H4 (cell line): ENCODE data around the gene PHF23. TPM values are rescaled to one million over a fixed set of nuclear protein-coding genes. Genes with fewer than 3 reads are reported as not detected.

ENCODE experiments used
- DNase-seq: peaks from one replicate; pipeline ENCODE4 v3.0.0-alpha.2; 2015; ENCODE audit warnings: low spot score
- total RNA-seq: library from RNA; depleted of rRNA; stranded (reverse); fragments of >200 nt; shearing (Covaris generic); gene quantifications from 2 replicates; pipeline ENCODE4 v1.2.3, GENCODE V29; 2014; rRNA removed

PHF23 gene
- total RNA-seq, 1 experiment from 2014 or later = 45.3 TPM

DNA sequence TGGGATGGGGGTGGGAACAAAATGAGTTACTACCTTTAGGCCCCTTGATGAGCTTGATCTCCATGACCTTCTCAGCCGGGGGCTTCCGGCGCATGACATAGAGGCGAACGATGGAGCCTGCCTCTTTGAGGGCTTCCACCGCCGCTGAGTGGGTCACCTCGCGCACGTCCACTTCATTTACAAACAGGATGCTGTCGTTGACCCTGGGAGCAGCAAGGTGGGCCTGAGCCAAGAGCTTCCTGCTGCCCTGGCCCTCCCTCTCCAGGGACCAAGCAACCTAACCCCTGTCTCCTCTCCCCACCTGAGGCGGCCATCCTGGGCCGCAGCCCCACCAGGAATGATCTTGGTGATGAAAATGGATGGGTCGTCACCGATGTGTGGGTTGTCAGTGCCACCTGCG lies 35.9 kb downstream of the PHF23 start:
- no peak for DNase-seq

- DNase-seq = no peak
These were observed 42.4 kb downstream of the PHF23 start for GRCh38 chr17:7196651-7197401.

DNA sequence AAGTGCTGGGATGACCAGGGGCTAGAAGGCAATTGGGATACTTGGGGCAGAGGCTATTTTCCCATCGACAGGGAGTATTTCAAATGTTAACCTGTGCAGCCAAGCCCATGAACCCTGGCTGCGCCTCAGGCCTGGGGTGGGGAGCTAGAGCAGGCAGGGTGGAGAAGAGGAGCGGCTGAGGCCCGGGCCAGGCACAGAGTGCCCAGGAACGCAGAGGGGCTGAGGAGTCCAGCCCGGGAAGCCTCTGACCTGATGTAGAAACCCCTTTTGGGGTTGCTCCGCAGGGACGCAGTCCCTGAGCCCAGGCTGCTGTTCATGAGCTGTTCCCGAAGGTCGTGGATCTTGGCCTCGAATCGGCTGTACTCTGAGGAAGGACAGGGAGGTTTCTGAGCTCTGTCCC lies 43.3 kb downstream of the PHF23 start:
- DNase-seq = no peak

- DNase-seq = no peak
These were observed 46.9 kb downstream of the PHF23 start for GRCh38 chr17:7192271-7192937.

DNA sequence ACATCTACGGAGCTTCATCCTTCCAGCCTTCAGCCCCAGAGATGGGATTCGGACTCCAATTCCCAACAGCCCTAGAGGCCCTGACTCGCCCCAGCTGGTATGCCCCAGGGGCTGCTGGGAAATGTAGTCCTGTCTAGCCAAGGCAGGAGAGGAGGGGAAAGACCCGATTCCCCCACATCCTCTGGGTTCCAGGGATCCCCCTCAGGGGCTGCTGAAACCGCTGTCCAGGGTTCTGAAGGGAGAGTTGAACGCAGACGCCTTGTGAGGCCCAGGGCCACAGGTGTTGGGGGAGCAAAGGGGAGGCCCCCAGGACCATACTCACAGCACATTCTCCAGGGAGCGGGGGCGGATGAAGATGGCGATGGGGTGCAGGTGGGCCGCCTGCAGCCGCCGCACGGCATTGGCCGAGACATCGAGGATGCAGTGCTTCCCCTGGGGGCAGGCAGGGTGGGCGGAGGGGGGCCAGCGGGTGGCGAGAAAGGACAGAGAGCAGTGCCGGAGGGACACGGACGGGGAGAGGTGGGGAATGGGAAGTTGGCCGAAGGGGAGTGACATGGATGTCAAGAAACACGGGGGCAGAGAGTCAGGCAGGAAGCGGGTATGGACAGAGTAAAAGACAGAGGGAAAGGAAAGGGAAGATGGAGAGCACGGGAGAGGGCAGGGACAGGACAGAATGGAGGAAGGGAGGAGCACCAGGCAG lies 47.5 kb downstream of the PHF23 start:
- DNase-seq = no peak

- no peak for DNase-seq
These were observed 48.2 kb downstream of the PHF23 start for GRCh38 chr17:7191069-7191468.

DNA sequence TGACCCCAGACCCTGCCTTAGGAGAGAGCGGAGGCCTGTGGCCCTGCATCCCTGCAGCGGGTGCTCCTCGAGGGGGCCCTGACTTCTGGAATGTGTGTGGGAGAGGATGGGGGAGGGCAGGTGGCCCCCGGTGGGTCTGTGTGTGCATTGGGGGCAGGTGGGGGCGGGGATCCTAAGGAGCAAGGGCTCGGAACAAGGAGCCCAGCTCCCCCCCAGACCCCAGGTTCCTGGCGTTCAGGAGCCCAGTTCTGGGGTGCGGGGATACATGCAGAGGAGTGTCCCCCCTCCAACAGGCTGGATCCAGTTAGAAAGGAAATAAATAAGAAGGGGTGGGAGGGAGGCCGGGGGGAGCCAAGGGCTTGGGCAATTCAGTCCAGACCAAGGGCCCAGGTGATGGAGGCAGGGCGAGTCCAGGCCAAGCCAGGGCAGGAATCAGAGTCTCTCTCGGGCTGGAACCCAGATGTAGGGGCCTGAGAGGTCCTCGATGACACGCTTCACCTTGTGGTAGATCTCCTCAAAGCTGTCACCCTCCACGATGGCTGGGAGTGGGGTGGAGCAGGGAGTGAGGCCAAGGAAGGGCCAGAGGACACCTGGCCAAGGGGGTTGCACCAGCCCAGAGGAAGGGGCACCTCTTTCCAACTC lies 48.9 kb downstream of the PHF23 start:
- DNase-seq = no peak

- no peak for DNase-seq
These were observed 53.0 kb downstream of the PHF23 start for GRCh38 chr17:7186241-7186640.

Other genes with a start within 250 kb of the PHF23 start
- gene ALOX12, start 243.4 kb downstream of the PHF23 start, total RNA-seq = not detected in 2 replicates
- 166 and 188 TPM in 2 replicates for gene RNASEK, start 226.8 kb downstream of the PHF23 start, total RNA-seq
- not detected in 2 replicates for gene BCL6B, start 216.4 kb downstream of the PHF23 start, total RNA-seq
- 0.77 TPM in 1 of 2 replicates, not detected in the other for gene SLC16A13, start 203.4 kb downstream of the PHF23 start, total RNA-seq
- not detected in 2 replicates for gene SLC16A11, start 195.4 kb downstream of the PHF23 start, total RNA-seq
- not detected in 2 replicates for gene CLEC10A, start 159.2 kb downstream of the PHF23 start, total RNA-seq
- 0.10 TPM in 1 of 2 replicates, not detected in the other for gene ASGR2, start 124.6 kb downstream of the PHF23 start, total RNA-seq
- 1.4 TPM in 1 of 2 replicates, not detected in the other for gene ASGR1, start 60.1 kb downstream of the PHF23 start, total RNA-seq
- 2.3 and 3.9 TPM in 2 replicates for gene DLG4, start 19.6 kb downstream of the PHF23 start, total RNA-seq
- gene ACADVL, start 19.5 kb downstream of the PHF23 start, total RNA-seq = 118 and 161 TPM in 2 replicates
- 24.8 and 36.1 TPM in 2 replicates for gene DVL2, start 4.9 kb downstream of the PHF23 start, total RNA-seq
- gene GABARAP, start 3.0 kb upstream of the PHF23 start, total RNA-seq = 396 and 471 TPM in 2 replicates
- 18.2 and 19.8 TPM in 2 replicates for gene CTDNEP1, start 12.3 kb upstream of the PHF23 start, total RNA-seq
- 25.1 and 30.0 TPM in 2 replicates for gene ELP5, start 12.8 kb upstream of the PHF23 start, total RNA-seq
- gene CLDN7, start 23.0 kb upstream of the PHF23 start, total RNA-seq = not detected in 2 replicates
- gene SLC2A4, start 42.3 kb upstream of the PHF23 start, total RNA-seq = 0.17 and 0.23 TPM in 2 replicates
- not detected in 2 replicates for gene YBX2, start 55.2 kb upstream of the PHF23 start, total RNA-seq
- 460 and 526 TPM in 2 replicates for gene EIF5A, start 68.2 kb upstream of the PHF23 start, total RNA-seq
- gene GPS2, start 75.9 kb upstream of the PHF23 start, total RNA-seq = 55.9 and 65.1 TPM in 2 replicates
- 3.4 and 3.5 TPM in 2 replicates for gene NEURL4, start 89.9 kb upstream of the PHF23 start, total RNA-seq
- gene ACAP1, start 97.1 kb upstream of the PHF23 start, total RNA-seq = 0.19 TPM in 1 of 2 replicates, not detected in the other
- 0.78 and 2.4 TPM in 2 replicates for gene KCTD11, start 112.7 kb upstream of the PHF23 start, total RNA-seq
- gene TMEM95, start 115.7 kb upstream of the PHF23 start, total RNA-seq = not detected in 2 replicates
- not detected in 2 replicates for gene TNK1, start 141.6 kb upstream of the PHF23 start, total RNA-seq
- 20.0 and 22.7 TPM in 2 replicates for gene PLSCR3, start 155.1 kb upstream of the PHF23 start, total RNA-seq
- gene TMEM256, start 164.6 kb upstream of the PHF23 start, total RNA-seq = 76.1 and 108 TPM in 2 replicates
- 3.1 and 3.5 TPM in 2 replicates for gene NLGN2, start 168.4 kb upstream of the PHF23 start, total RNA-seq
- not detected in 2 replicates for gene SPEM1, start 180.9 kb upstream of the PHF23 start, total RNA-seq
- gene SPEM2, start 186.2 kb upstream of the PHF23 start, total RNA-seq = not detected in 2 replicates
- not detected in 2 replicates for gene SPEM3, start 189.4 kb upstream of the PHF23 start, total RNA-seq
- 0.81 and 2.0 TPM in 2 replicates for gene TMEM102, start 196.0 kb upstream of the PHF23 start, total RNA-seq
- gene FGF11, start 200.1 kb upstream of the PHF23 start, total RNA-seq = not detected in 2 replicates
- 4.4 and 6.3 TPM in 2 replicates for gene CHRNB1, start 205.6 kb upstream of the PHF23 start, total RNA-seq
- gene ZBTB4, start 240.2 kb upstream of the PHF23 start, total RNA-seq = 4.5 and 7.5 TPM in 2 replicates
- gene SLC35G6, start 242.0 kb upstream of the PHF23 start, total RNA-seq = not detected in 2 replicates
- 9.9 and 11.3 TPM in 2 replicates for gene POLR2A, start 244.9 kb upstream of the PHF23 start, total RNA-seq